Fibroblast of lung (primary cell): ENCODE results near the gene TTLL11. TPM values are rescaled to one million over a fixed set of nuclear protein-coding genes. Genes with fewer than 3 reads are reported as not detected.

Experiments
- DNase-seq, 2 donors: peaks; one replicate each; pipeline versions ENCODE4 v3.0.0 to v3.0.0-alpha.2; 2010; ENCODE audit warnings: low read depth in 2 of 2
- H2AFZ ChIP-seq: 2 replicates; pipeline ENCODE4 v1.5.1; 2012; ENCODE audit warnings: low read length, control low read depth, inconsistent platforms
- H3K27ac ChIP-seq: 2 replicates; pipeline ENCODE4 v1.5.1; 2011; ENCODE audit warnings: low read length, control low read depth; ENCODE audit not compliant: insufficient read depth
- H3K27me3 ChIP-seq: 2 replicates; pipeline ENCODE4 v1.5.1; 2011; ENCODE audit warnings: mild to moderate bottlenecking, low read length; ENCODE audit not compliant: control insufficient read depth, insufficient read depth
- H3K36me3 ChIP-seq: 2 replicates; pipeline ENCODE4 v1.5.1; 2011; ENCODE audit warnings: low read length; ENCODE audit not compliant: control insufficient read depth, insufficient read depth
- H3K4me1 ChIP-seq: 2 replicates; pipeline ENCODE4 v1.5.1; 2011; ENCODE audit warnings: low read length; ENCODE audit not compliant: control insufficient read depth, insufficient read depth; ENCODE audit errors: extremely low read depth
- H3K4me2 ChIP-seq: 2 replicates; pipeline ENCODE4 v1.5.1; 2011; ENCODE audit warnings: low read length, control low read depth; ENCODE audit not compliant: insufficient read depth; ENCODE audit errors: extremely low read depth
- H3K4me3 ChIP-seq, 4 experiments: fragments of 200-600 bp in 1 of 4; sonication (generic) in 1 of 4; replicated peaks in 1 of 4; 2 replicates each; pipeline ENCODE4 v1.5.1; 2011 to 2016; ENCODE audit warnings: low read length in 4 of 4, low read depth in 3 of 4, mild to moderate bottlenecking in 3 of 4, control low read depth in 2 of 4, inconsistent platforms in 1 of 4, mixed read lengths in 1 of 4; ENCODE audit not compliant: insufficient read depth in 1 of 4; ENCODE audit errors: control extremely low read depth in 1 of 4
- H3K79me2 ChIP-seq: 2 replicates; pipeline ENCODE4 v1.5.1; 2012; ENCODE audit warnings: mild to moderate bottlenecking, low read length, inconsistent platforms; ENCODE audit not compliant: control insufficient read depth, insufficient read depth
- H3K9ac ChIP-seq: 2 replicates; pipeline ENCODE4 v1.5.1; 2011; ENCODE audit warnings: mild to moderate bottlenecking, low read length, control low read depth; ENCODE audit not compliant: insufficient read depth
- H3K9me3 ChIP-seq: 2 replicates; pipeline ENCODE4 v1.5.1; 2012; ENCODE audit warnings: low read depth, low read length; ENCODE audit not compliant: control insufficient read depth, insufficient read depth
- H4K20me1 ChIP-seq: 2 replicates; pipeline ENCODE4 v1.5.1; 2011; ENCODE audit warnings: low read length; ENCODE audit not compliant: control insufficient read depth, insufficient read depth; ENCODE audit errors: extremely low read depth
- CTCF ChIP-seq, 2 donors: IDR thresholded peaks in 1 of 2; conservative IDR thresholded peaks in 1 of 2; 1 replicate in 1 of 2; 2 replicates in 1 of 2; pipeline ENCODE4 v1.5.1; 2011 to 2012; ENCODE audit warnings: low read length in 2 of 2, control low read depth in 1 of 2, inconsistent platforms in 1 of 2, low read depth in 1 of 2, mild to moderate bottlenecking in 1 of 2
- EZH2 ChIP-seq: IDR thresholded peaks from 2 replicates; pipeline ENCODE4 v1.5.1; 2012; ENCODE audit warnings: low read length, control low read depth, mild to moderate bottlenecking; ENCODE audit errors: missing control alignments
- polyA plus RNA-seq, 2 donors: library from polyadenylated mRNA; depleted of rRNA in 1 of 2; stranded (reverse) in 1 of 2; unstranded in 1 of 2; fragments of >200 nt; gene quantifications; 2 replicates each; pipeline ENCODE4 v1.2.1, GENCODE V29; 2011 to 2012; ENCODE audit warnings: missing spikeins in 1 of 2
- total RNA-seq: library from RNA; depleted of rRNA; stranded (reverse); fragments of >200 nt; gene quantifications from 2 replicates; pipeline ENCODE4 v1.2.1, GENCODE V29; 2014

TTLL11 gene
- total and polyA plus RNA-seq, 2 donors (not counting 1 experiment from before 2014, with no cell fraction given) = 3.9 to 4.8 TPM

GRCh38 chr9:121801579-121801978 lies 291.5 kb downstream of the TTLL11 start:
- no peaks in the 10 kb centered on the region for H4K20me1 ChIP-seq
- no peak overlapping the region for H3K27ac ChIP-seq
- DNase-seq = no peak
- H3K9me3 ChIP-seq = no peaks in the 10 kb centered on the region
- H3K79me2 ChIP-seq = no peaks in the 10 kb centered on the region
- no peak overlapping the region for H3K4me3 ChIP-seq
- peaks cover 2% of the 10 kb centered on the region for H3K27me3 ChIP-seq
- TF ChIP-seq CTCF (conservative IDR thresholded peaks at IDR 0.05 in 1 of 2, IDR thresholded peaks at IDR 0.05 in 1 of 2; ENCODE audit: low read depth in 1 of 2, low read length in 2 of 2) = no peak
- no peak for TF ChIP-seq EZH2
- H2AFZ ChIP-seq = no peak overlapping the region
- no peaks in the 10 kb centered on the region for H3K36me3 ChIP-seq
- H3K4me2 ChIP-seq = no peak overlapping the region
- no peaks in the 10 kb centered on the region for H3K4me1 ChIP-seq
- H3K9ac ChIP-seq = no peak overlapping the region

GRCh38 chr9:121800376-121800775 lies 292.7 kb downstream of the TTLL11 start:
- no peaks in the 10 kb centered on the region for H3K36me3 ChIP-seq
- H3K27me3 ChIP-seq = peaks cover 2% of the 10 kb centered on the region
- H4K20me1 ChIP-seq = no peaks in the 10 kb centered on the region
- H3K9me3 ChIP-seq = no peaks in the 10 kb centered on the region
- no peak overlapping the region for H3K4me2 ChIP-seq
- no peak overlapping the region for H2AFZ ChIP-seq
- H3K9ac ChIP-seq = no peak overlapping the region
- H3K27ac ChIP-seq = no peak overlapping the region
- H3K4me3 ChIP-seq = no peak overlapping the region
- no peaks in the 10 kb centered on the region for H3K4me1 ChIP-seq
- TF ChIP-seq CTCF (conservative IDR thresholded peaks at IDR 0.05 in 1 of 2, IDR thresholded peaks at IDR 0.05 in 1 of 2; ENCODE audit: low read depth in 1 of 2, low read length in 2 of 2) = no peak
- no peak for TF ChIP-seq EZH2
- H3K79me2 ChIP-seq = no peaks in the 10 kb centered on the region
- DNase-seq = no peak

- Histone ChIP-seq H4K20me1 (no peaks in the 10 kb centered on the region), H3K4me1 (no peaks in the 10 kb centered on the region), H3K27me3 (peaks cover 2% of the 10 kb centered on the region), H3K4me3 (no peak overlapping the region), H3K9ac (no peak overlapping the region), H3K4me2 (no peak overlapping the region), H3K27ac (no peak overlapping the region), H3K79me2 (no peaks in the 10 kb centered on the region), H3K9me3 (no peaks in the 10 kb centered on the region), H2AFZ (no peak overlapping the region), H3K36me3 (no peaks in the 10 kb centered on the region)
- no peak for DNase-seq
- no peak for TF ChIP-seq CTCF (conservative IDR thresholded peaks at IDR 0.05 in 1 of 2, IDR thresholded peaks at IDR 0.05 in 1 of 2; ENCODE audit: low read depth in 1 of 2, low read length in 2 of 2)
- no peak for TF ChIP-seq EZH2
Measured at GRCh38 chr9:121798941-121799340, 294.2 kb downstream of the TTLL11 start.
